Suprapubic skin (tissue), 4 donors: ENCODE data around the gene SRSF8. TPM values are rescaled to one million over a fixed set of nuclear protein-coding genes. Genes with fewer than 3 reads are reported as not detected.
"Not testable (repeated sequence)": the region's sequence is repeated elsewhere in the genome, so short reads cannot be mapped to it uniquely, and the experiment has no call there.

Source experiments
- DNase-seq, 2 donors: peaks; one replicate each; pipeline ENCODE4 v3.0.0-alpha.2; 2019; ENCODE audit warnings: low spot score in 2 of 2
- H3K27ac ChIP-seq: fragments of 200-600 bp; sonication (generic); one replicate; pipeline ENCODE4 v1.5.1; 2019
- H3K27me3 ChIP-seq: fragments of 200-600 bp; sonication (generic); one replicate; pipeline ENCODE4 v1.5.1; 2019
- H3K36me3 ChIP-seq: fragments of 200-600 bp; sonication (generic); one replicate; pipeline ENCODE4 v1.5.1; 2019
- H3K4me1 ChIP-seq: fragments of 200-600 bp; sonication (generic); one replicate; pipeline ENCODE4 v1.5.1; 2019
- H3K4me3 ChIP-seq: fragments of 200-600 bp; sonication (generic); one replicate; pipeline ENCODE4 v1.5.1; 2019; ENCODE audit warnings: mild to moderate bottlenecking
- H3K9me3 ChIP-seq: fragments of 200-600 bp; sonication (generic); one replicate; pipeline ENCODE4 v1.5.1; 2019
- EP300 ChIP-seq: sonication (generic); formaldehyde crosslinking; IDR thresholded peaks from one replicate; pipeline ENCODE4 v1.6.1; 2017; ENCODE audit warnings: antibody characterized with exemption
- POLR2A ChIP-seq, 2 donors: fragments of 450-650 bp; IDR thresholded peaks; one replicate each; pipeline ENCODE4 v1.6.1; 2017; ENCODE audit warnings: antibody characterized with exemption in 2 of 2, mild to moderate bottlenecking in 2 of 2, moderate library complexity in 2 of 2
- POLR2AphosphoS5 ChIP-seq, 3 donors: sonication (generic); formaldehyde crosslinking; IDR thresholded peaks; one replicate each; pipeline ENCODE4 v1.6.1; 2017; ENCODE audit warnings: antibody characterized with exemption in 3 of 3
- WGBS: methylation state at CpG from one replicate; pipeline ENCODE4 v1.1.5; 2018; 5-methylcytosine and 5-hydroxymethylcytosine counted together
- total RNA-seq, 4 donors: library from RNA; depleted of rRNA; stranded (reverse); fragments of >200 nt; gene quantifications; one replicate each; pipeline ENCODE4 v1.1.0, GENCODE V29; 2016
- TF ChIP-seq, protein P1 (sequence below), 2 donors: fragments of 200-600 bp in 1 of 2; fragments of 450-650 bp in 1 of 2; sonication (generic) in 1 of 2; IDR thresholded peaks; one replicate each; pipeline ENCODE4 v1.5.1; 2016 to 2019; ENCODE audit warnings: antibody characterized with exemption in 2 of 2, mild to moderate bottlenecking in 1 of 2, moderate library complexity in 1 of 2

Gene SRSF8
- total RNA-seq, 4 donors from 2014 or later = 31.7 to 37.4 (median 35.5) TPM

DNA sequence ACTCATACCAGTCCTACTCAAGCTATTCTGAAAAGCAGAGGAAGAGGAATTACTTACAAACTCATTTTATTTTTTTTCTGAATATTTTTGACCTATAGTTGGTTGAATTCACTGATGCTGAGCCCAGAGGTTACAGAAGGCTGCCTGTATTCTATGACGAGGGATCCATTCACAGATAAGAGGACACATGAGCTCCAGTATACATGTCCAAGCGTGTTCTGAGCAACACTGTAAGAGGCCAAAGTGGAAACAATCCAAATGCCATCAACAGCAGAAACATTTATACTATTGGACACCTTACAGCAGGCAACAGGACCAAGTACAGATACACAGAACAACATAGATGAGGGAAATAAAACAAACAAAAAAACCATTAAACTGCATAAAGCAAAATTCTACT is 31.4 kb upstream of the SRSF8 start:
- peaks cover 9% of the 10 kb centered on the region for H3K27me3 ChIP-seq
- no peak overlapping the region for H3K4me3 ChIP-seq
- no peak for TF ChIP-seq POLR2AphosphoS5 (IDR thresholded peaks at IDR 0.05)
- TF ChIP-seq POLR2A (IDR thresholded peaks at IDR 0.05) = no peak
- 64% methylated on average over 2 of the region's 2 CpGs for WGBS
- H3K4me1 ChIP-seq = no peaks in the 10 kb centered on the region
- H3K27ac ChIP-seq = no peak overlapping the region
- H3K36me3 ChIP-seq = no peaks in the 10 kb centered on the region
- DNase-seq = no peak
- H3K9me3 ChIP-seq = no peaks in the 10 kb centered on the region

DNA sequence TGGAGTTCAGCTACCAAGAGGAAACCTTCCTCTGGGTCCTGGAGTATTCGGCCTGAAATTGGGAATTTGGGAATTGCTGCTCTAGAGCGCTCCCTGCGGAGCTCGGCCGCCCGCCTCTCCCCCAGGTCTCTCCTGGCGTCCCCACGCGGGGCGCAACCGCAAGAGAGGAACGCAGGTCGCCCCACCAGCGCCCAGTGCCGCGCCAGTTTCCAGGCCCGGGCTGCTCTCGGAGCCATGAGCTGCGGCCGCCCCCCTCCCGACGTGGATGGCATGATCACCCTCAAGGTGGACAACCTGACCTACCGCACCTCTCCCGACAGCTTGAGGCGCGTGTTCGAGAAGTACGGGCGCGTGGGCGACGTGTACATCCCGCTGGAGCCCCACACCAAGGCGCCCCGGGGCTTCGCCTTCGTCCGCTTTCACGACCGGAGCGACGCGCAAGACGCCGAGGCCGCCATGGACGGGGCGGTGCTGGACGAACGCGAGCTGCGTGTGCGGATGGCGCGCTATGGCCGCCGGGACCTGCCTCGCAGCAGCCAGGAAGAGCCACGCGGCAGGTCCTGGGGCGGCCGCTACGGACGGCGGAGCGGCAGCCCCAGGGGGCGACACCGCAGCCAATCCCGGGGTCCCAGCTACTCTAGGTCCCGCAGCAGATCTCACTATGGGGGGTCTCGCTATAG is 29.2 kb upstream of the SRSF8 start:
- H3K9me3 ChIP-seq, H3K27ac ChIP-seq, DNase-seq, H3K36me3 ChIP-seq, H3K4me1 ChIP-seq: not testable (repeated sequence)
- H3K27me3 ChIP-seq = peaks cover 15% of the 10 kb centered on the region
- WGBS = 21% methylated on average over 34 of the region's 71 CpGs
- peak overlapping the region; percentile 41 for H3K4me3 ChIP-seq

DNA sequence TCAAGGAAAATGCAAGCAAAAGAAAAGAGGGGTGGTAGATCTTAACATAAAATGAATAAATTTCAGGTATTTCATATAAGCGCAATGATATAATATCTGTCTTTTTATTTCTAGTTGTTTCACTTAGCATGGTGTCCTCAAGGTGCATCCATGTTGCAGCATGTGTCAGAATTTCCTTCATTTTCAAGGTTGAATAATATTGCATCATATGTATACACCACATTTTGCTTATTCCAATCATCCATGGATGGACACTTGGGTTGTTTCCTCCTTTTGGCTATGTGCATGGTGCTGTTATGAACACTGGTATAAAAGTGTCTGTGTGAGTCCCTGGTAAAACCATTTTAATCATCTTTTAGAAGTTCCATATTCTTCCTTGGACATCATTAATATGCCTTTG is 24.5 kb upstream of the SRSF8 start:
- Histone ChIP-seq H3K27ac (no peak overlapping the region), H3K36me3 (no peaks in the 10 kb centered on the region), H3K27me3 (peaks cover 18% of the 10 kb centered on the region), H3K9me3 (no peaks in the 10 kb centered on the region), H3K4me1 (no peaks in the 10 kb centered on the region), H3K4me3 (no peak overlapping the region)
- DNase-seq = no peak
- TF ChIP-seq POLR2A (IDR thresholded peaks at IDR 0.05) (no peak), POLR2AphosphoS5 (IDR thresholded peaks at IDR 0.05) (no peak), EP300 (no peak)
- TF ChIP-seq, protein P1, sequence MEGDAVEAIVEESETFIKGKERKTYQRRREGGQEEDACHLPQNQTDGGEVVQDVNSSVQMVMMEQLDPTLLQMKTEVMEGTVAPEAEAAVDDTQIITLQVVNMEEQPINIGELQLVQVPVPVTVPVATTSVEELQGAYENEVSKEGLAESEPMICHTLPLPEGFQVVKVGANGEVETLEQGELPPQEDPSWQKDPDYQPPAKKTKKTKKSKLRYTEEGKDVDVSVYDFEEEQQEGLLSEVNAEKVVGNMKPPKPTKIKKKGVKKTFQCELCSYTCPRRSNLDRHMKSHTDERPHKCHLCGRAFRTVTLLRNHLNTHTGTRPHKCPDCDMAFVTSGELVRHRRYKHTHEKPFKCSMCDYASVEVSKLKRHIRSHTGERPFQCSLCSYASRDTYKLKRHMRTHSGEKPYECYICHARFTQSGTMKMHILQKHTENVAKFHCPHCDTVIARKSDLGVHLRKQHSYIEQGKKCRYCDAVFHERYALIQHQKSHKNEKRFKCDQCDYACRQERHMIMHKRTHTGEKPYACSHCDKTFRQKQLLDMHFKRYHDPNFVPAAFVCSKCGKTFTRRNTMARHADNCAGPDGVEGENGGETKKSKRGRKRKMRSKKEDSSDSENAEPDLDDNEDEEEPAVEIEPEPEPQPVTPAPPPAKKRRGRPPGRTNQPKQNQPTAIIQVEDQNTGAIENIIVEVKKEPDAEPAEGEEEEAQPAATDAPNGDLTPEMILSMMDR (IDR thresholded peaks at IDR 0.05) = no peak
- WGBS = 97% methylated on average over 1 of the region's 1 CpG

DNA sequence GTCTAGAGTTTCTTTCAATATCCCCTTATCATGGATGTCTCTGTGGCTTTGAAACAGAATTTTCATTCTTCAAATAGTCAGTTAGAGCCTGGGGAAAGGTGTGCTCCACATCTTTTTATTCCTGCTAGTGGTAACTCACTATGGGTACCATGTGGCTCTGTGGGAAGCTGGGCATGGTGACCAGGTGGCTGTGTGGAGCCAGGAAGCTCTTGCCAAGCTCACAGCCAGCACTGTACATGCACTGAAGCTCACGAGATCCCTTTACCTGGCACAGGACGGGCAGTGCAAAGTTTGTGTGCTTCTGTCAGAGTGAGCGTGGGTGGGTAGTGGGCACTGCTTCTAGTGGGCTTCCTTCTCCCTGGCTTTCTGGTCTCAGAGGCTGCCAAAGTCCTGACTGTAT is 23.8 kb upstream of the SRSF8 start:
- DNase-seq = no peak
- 75% methylated on average over 2 of the region's 3 CpGs for WGBS
- H3K4me1 ChIP-seq = no peaks in the 10 kb centered on the region
- no peak overlapping the region for H3K27ac ChIP-seq
- peaks cover 11% of the 10 kb centered on the region for H3K27me3 ChIP-seq
- TF ChIP-seq, protein P1 (IDR thresholded peaks at IDR 0.05) = no peak
- TF ChIP-seq POLR2AphosphoS5 (IDR thresholded peaks at IDR 0.05) (no peak), EP300 (no peak), POLR2A (IDR thresholded peaks at IDR 0.05) (no peak)
- no peaks in the 10 kb centered on the region for H3K9me3 ChIP-seq
- no peak overlapping the region for H3K4me3 ChIP-seq
- no peaks in the 10 kb centered on the region for H3K36me3 ChIP-seq

DNA sequence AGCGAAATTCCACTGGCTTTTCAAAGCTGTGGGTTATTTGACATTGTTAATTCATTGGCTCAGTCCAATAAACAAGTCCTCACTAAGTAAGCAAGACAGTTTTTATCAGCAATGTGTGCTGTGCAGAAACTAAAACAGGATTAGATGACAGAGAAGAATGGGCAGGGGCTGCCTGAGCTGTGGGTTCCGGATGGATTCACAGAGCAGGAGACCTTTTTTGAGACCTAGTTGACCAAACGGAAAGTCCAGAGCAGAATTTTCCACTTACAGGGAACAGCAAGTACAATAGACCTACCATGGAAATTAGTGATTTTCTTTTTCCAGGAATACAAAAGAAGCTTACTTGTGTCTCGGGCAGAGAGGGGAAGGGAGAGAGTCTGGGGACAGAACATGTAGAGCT is 22.7 kb upstream of the SRSF8 start:
- H3K27ac ChIP-seq = no peak overlapping the region
- WGBS = 84% methylated on average over 4 of the region's 4 CpGs
- H3K4me3 ChIP-seq = no peak overlapping the region
- TF ChIP-seq POLR2A (IDR thresholded peaks at IDR 0.05) (no peak), POLR2AphosphoS5 (IDR thresholded peaks at IDR 0.05) (no peak), EP300 (no peak)
- TF ChIP-seq, protein P1 (IDR thresholded peaks at IDR 0.05) = no peak
- no peaks in the 10 kb centered on the region for H3K9me3 ChIP-seq
- H3K27me3 ChIP-seq = peaks cover 12% of the 10 kb centered on the region
- no peaks in the 10 kb centered on the region for H3K4me1 ChIP-seq
- DNase-seq = no peak
- no peaks in the 10 kb centered on the region for H3K36me3 ChIP-seq

DNA sequence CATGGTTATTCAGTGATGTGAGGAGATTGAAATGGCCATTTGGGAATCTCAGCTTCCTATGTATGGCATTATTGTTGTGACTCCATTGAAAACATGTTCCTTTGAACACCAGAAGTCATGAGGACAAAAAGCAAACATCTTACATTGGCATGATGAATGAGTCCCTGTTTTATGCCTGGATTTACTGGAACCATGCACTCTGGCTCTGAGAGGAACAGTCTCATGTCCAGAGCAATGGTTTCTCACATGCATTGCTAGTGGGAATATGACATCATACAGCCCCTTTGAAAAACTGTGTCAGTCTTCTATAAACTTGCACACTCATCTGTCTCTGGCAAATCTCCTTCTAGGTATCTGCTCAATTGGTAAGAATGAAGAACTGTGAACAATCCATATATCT is 20.9 kb upstream of the SRSF8 start:
- H3K4me3 ChIP-seq = no peak overlapping the region
- no peak overlapping the region for H3K27ac ChIP-seq
- H3K9me3 ChIP-seq = no peaks in the 10 kb centered on the region
- no peaks in the 10 kb centered on the region for H3K36me3 ChIP-seq
- H3K27me3 ChIP-seq = peaks cover 13% of the 10 kb centered on the region
- H3K4me1 ChIP-seq = no peaks in the 10 kb centered on the region
- TF ChIP-seq EP300 = no peak
- TF ChIP-seq, protein P1 (IDR thresholded peaks at IDR 0.05) = no peak
- no peak for TF ChIP-seq POLR2AphosphoS5 (IDR thresholded peaks at IDR 0.05)
- no peak for TF ChIP-seq POLR2A (IDR thresholded peaks at IDR 0.05)
- DNase-seq = no peak

DNA sequence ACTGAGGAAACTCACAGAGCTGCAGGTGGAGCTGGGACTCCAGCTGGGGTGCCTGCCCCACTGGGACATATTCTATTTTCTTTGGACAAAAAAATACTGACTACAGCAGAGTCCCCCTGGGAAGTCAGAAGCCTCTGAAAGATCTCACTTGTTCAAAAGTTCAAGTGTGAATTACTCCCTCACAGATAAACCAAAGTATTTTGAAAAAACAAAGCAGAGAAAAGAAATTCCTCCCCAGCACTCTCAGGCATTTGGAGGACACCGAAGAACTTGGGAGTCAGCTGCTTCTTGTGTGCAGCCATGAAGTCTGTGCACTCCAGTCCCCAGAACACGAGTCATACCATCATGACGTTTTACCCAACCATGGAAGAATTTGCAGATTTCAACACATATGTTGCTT is 17.6 kb upstream of the SRSF8 start, which contains the start of gene KDM4F:
Gene KDM4F (plus strand): TSS at position 301 of the 400 bp plus-strand sequence.
- not testable (repeated sequence) for H3K4me1 ChIP-seq, H3K4me3 ChIP-seq, H3K9me3 ChIP-seq, H3K27me3 ChIP-seq, DNase-seq, H3K36me3 ChIP-seq, H3K27ac ChIP-seq
- WGBS = 88% methylated on average over 3 of the region's 3 CpGs
